Measurements from ENCODE around the gene USP9X.
"Not testable (repeated sequence)": the region's sequence is repeated elsewhere in the genome, so short reads cannot be mapped to it uniquely, and the experiment has no call there.

The USP9X gene

DNA sequence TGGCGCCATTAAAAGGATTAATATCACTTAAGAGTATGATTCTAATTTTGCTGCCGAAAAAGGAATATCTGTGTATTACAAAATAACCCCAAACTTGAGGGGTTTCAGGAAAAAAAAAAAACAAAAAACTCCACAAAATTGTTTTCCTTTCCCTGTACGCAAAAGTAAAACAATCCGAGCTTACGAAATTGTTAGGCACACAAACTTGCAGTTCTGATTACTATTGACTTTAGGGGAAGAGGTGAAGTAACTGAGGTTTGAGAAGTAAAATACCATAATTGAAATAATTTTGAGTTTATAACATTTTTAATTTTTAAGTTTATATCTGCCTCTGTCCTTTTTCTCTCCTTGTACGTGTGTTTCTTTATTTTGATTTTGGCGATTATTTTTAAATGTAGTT, 64.8 kb downstream of the USP9X start:
- Histone ChIP-seq H3K4me2 (ENCODE audit: low read depth, low read length, poor library complexity, severe bottlenecking) (no peak overlapping the region), H3K9ac (ENCODE audit: low read depth, low read length, poor library complexity, severe bottlenecking) (no peak overlapping the region), H2AFZ (ENCODE audit: low read length) (no peak overlapping the region), H4K20me1 (ENCODE audit: insufficient read depth, low read length, poor library complexity, severe bottlenecking) (no peaks in the 10 kb centered on the region), H3F3A (ENCODE audit: low read depth) (no peaks in the 10 kb centered on the region), H3K9me2 (replicated peaks; ENCODE audit: low read depth, low read length) (no peaks in the 10 kb centered on the region), H3K4me1 (ENCODE audit: insufficient read depth, low read length, poor library complexity, severe bottlenecking) (no peaks in the 10 kb centered on the region), H3K9me3 (ENCODE audit: insufficient read depth, low read depth, low read length) (no peaks in the 10 kb centered on the region), H3K79me2 (ENCODE audit: insufficient read depth, low read length) (no peaks in the 10 kb centered on the region), H3K4me3 (ENCODE audit: low read length, poor library complexity, severe bottlenecking) (no peak overlapping the region), H3K36me3 (ENCODE audit: insufficient read depth, low read length) (peaks cover 66% of the 10 kb centered on the region; the same call in 1 of the 2 replicates), H3K27me3 (ENCODE audit: insufficient read depth, low read length, poor library complexity, severe bottlenecking) (no peaks in the 10 kb centered on the region)
- TF ChIP-seq EZH2phosphoT487 (IDR thresholded peaks at IDR 0.05; ENCODE audit: borderline replicate concordance): no peak
- TF ChIP-seq, protein P1, sequence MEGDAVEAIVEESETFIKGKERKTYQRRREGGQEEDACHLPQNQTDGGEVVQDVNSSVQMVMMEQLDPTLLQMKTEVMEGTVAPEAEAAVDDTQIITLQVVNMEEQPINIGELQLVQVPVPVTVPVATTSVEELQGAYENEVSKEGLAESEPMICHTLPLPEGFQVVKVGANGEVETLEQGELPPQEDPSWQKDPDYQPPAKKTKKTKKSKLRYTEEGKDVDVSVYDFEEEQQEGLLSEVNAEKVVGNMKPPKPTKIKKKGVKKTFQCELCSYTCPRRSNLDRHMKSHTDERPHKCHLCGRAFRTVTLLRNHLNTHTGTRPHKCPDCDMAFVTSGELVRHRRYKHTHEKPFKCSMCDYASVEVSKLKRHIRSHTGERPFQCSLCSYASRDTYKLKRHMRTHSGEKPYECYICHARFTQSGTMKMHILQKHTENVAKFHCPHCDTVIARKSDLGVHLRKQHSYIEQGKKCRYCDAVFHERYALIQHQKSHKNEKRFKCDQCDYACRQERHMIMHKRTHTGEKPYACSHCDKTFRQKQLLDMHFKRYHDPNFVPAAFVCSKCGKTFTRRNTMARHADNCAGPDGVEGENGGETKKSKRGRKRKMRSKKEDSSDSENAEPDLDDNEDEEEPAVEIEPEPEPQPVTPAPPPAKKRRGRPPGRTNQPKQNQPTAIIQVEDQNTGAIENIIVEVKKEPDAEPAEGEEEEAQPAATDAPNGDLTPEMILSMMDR (conservative IDR thresholded peaks at IDR 0.05; ENCODE audit: low read length): no peak

DNA sequence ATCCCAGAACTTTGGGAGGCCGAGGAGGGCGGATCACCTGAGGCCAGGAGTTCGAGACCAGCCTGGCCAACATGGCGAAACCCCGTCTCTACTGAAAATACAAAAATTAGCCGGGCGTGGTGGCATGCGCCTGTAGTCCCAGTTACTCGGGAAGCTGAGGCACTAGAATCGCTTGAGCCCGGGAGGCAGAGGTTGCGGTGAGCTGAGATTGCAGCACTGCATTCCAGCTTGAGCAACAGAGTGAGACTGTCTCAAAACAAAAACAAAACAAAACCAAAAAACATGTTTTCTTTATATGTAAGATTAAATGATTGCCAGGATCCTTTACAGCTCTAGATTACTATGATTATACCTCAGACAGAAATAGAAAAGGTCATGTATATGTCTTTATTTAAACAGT, 66.5 kb downstream of the USP9X start:
- H4K20me1 ChIP-seq (ENCODE audit: insufficient read depth, low read length, poor library complexity, severe bottlenecking); H3K4me2 ChIP-seq (ENCODE audit: low read depth, low read length, poor library complexity, severe bottlenecking); H2AFZ ChIP-seq (ENCODE audit: low read length); H3K9me3 ChIP-seq (ENCODE audit: insufficient read depth, low read depth, low read length); H3K27me3 ChIP-seq (ENCODE audit: insufficient read depth, low read length, poor library complexity, severe bottlenecking); H3K9ac ChIP-seq (ENCODE audit: low read depth, low read length, poor library complexity, severe bottlenecking); H3K79me2 ChIP-seq (ENCODE audit: insufficient read depth, low read length); H3K4me3 ChIP-seq (ENCODE audit: low read length, poor library complexity, severe bottlenecking); H3K4me1 ChIP-seq (ENCODE audit: insufficient read depth, low read length, poor library complexity, severe bottlenecking); H3K9me2 ChIP-seq (replicated peaks; ENCODE audit: low read depth, low read length); H3F3A ChIP-seq (ENCODE audit: low read depth): not testable (repeated sequence)
- peaks cover 67% of the 10 kb centered on the region; the same call in 1 of the 2 replicates for H3K36me3 ChIP-seq (ENCODE audit: insufficient read depth, low read length)

DNA sequence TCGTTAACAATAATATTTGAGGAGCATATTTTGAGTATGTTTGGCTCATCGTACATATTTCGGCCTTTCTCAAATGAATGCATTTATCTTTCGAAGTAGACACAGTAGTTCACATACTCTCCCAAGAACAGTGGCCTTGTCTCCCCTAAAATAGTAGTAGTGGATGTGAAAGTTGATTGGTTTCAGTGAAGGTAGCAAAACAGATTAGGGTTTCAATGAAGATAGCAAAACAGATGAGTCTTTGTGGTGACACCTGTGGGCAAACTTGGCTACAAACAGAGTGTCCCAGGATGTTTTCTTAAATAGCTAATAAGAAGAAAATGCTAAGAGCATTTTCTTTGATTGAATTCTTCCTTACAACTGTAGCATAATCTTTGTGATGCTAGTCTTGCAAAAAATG, 67.0 kb downstream of the USP9X start:
- Histone ChIP-seq H4K20me1 (ENCODE audit: insufficient read depth, low read length, poor library complexity, severe bottlenecking) (no peaks in the 10 kb centered on the region), H3K9me2 (replicated peaks; ENCODE audit: low read depth, low read length) (no peaks in the 10 kb centered on the region), H3K4me3 (ENCODE audit: low read length, poor library complexity, severe bottlenecking) (no peak overlapping the region), H3K4me1 (ENCODE audit: insufficient read depth, low read length, poor library complexity, severe bottlenecking) (no peaks in the 10 kb centered on the region), H2AFZ (ENCODE audit: low read length) (no peak overlapping the region), H3K27me3 (ENCODE audit: insufficient read depth, low read length, poor library complexity, severe bottlenecking) (no peaks in the 10 kb centered on the region), H3K9me3 (ENCODE audit: insufficient read depth, low read depth, low read length) (no peaks in the 10 kb centered on the region), H3K9ac (ENCODE audit: low read depth, low read length, poor library complexity, severe bottlenecking) (no peak overlapping the region), H3F3A (ENCODE audit: low read depth) (no peaks in the 10 kb centered on the region), H3K36me3 (ENCODE audit: insufficient read depth, low read length) (peaks cover 69% of the 10 kb centered on the region; the same call in 1 of the 2 replicates), H3K4me2 (ENCODE audit: low read depth, low read length, poor library complexity, severe bottlenecking) (no peak overlapping the region), H3K79me2 (ENCODE audit: insufficient read depth, low read length) (no peaks in the 10 kb centered on the region)
- no peak for TF ChIP-seq EZH2phosphoT487 (IDR thresholded peaks at IDR 0.05; ENCODE audit: borderline replicate concordance)
- TF ChIP-seq, protein P1 (conservative IDR thresholded peaks at IDR 0.05; ENCODE audit: low read length): no peak

DNA sequence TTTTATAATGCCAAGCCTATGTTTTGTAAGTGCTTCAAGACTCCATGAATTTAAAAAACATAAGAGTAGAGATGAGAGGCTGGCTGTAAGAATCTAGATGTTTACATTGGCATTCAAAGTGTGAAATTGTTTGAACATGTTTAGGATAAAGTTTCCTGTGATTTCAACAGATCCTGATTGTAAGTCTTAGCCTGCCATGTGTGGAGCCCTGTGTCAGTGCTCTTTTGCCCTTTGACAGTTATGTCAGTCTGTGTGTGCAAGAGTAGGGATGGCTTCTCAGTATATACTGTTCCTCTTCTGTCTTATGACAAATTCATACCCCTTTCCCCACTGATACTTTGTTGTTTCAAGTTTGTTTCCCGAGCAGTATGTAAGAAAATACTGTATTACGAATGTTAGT, 68.2 kb downstream of the USP9X start:
- Histone ChIP-seq H3K9me3 (ENCODE audit: insufficient read depth, low read depth, low read length) (no peaks in the 10 kb centered on the region), H3K9ac (ENCODE audit: low read depth, low read length, poor library complexity, severe bottlenecking) (no peak overlapping the region), H2AFZ (ENCODE audit: low read length) (no peak overlapping the region), H4K20me1 (ENCODE audit: insufficient read depth, low read length, poor library complexity, severe bottlenecking) (no peaks in the 10 kb centered on the region), H3K36me3 (ENCODE audit: insufficient read depth, low read length) (peaks cover 66% of the 10 kb centered on the region; the same call in 1 of the 2 replicates), H3K27me3 (ENCODE audit: insufficient read depth, low read length, poor library complexity, severe bottlenecking) (no peaks in the 10 kb centered on the region), H3K79me2 (ENCODE audit: insufficient read depth, low read length) (no peaks in the 10 kb centered on the region), H3K4me1 (ENCODE audit: insufficient read depth, low read length, poor library complexity, severe bottlenecking) (no peaks in the 10 kb centered on the region), H3F3A (ENCODE audit: low read depth) (no peaks in the 10 kb centered on the region), H3K9me2 (replicated peaks; ENCODE audit: low read depth, low read length) (no peaks in the 10 kb centered on the region), H3K4me2 (ENCODE audit: low read depth, low read length, poor library complexity, severe bottlenecking) (no peak overlapping the region), H3K4me3 (ENCODE audit: low read length, poor library complexity, severe bottlenecking) (no peak overlapping the region)
- TF ChIP-seq, protein P1 (conservative IDR thresholded peaks at IDR 0.05; ENCODE audit: low read length): no peak
